HFF-Myc (cell line): Measurements from ENCODE around the gene GLB1L2.

ENCODE experiments used
- DNase-seq: peaks from one replicate; pipeline ENCODE4 v3.0.0-alpha.2; 2011; ENCODE audit warnings: low read depth; ENCODE audit errors: extremely low read depth
- H3K4me3 ChIP-seq: replicated peaks from 2 replicates; pipeline ENCODE4 v1.5.1; 2011; ENCODE audit warnings: low read depth, mild to moderate bottlenecking, control low read depth, low read length
- TF ChIP-seq, protein P1 (sequence below): IDR thresholded peaks from 2 replicates; pipeline ENCODE4 v1.5.1; 2012; ENCODE audit warnings: mild to moderate bottlenecking, low read depth, low read length, control low read depth; ENCODE audit errors: missing control alignments

The GLB1L2 gene

DNA sequence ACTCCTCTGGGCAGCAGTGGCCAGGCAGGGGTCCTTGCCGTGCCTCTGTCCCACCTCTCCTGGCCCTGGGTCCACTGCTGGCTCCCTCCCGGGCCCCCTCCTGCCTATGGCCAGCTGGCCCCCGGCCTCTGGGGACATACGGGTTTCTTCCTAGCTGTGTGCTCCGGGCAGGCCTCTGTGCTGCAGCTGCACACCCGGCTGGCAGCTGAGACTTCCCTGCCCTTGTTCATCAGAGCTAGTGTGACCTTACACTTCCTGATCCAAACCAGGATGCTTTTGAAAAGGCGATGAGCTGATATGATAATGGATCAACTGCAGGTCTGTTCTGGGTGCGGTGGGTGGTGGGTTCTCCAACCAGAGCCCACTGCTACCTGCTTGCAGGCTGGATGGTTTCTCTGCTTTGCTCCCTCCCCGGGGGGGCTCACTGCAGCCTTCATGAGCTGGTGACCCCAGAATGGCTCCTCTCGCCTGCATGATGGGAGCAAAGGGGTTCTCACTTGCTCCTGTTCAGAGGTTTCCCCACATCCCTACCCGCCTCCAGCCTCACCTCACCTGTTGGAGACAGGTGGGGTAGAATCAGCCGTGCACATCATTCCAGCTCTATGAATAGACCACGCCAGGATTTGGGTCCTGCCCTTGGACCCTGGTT, 67.0 kb downstream of the GLB1L2 start:
- DNase-seq: no peak
- no peak overlapping the region for H3K4me3 ChIP-seq
- TF ChIP-seq, protein P1, sequence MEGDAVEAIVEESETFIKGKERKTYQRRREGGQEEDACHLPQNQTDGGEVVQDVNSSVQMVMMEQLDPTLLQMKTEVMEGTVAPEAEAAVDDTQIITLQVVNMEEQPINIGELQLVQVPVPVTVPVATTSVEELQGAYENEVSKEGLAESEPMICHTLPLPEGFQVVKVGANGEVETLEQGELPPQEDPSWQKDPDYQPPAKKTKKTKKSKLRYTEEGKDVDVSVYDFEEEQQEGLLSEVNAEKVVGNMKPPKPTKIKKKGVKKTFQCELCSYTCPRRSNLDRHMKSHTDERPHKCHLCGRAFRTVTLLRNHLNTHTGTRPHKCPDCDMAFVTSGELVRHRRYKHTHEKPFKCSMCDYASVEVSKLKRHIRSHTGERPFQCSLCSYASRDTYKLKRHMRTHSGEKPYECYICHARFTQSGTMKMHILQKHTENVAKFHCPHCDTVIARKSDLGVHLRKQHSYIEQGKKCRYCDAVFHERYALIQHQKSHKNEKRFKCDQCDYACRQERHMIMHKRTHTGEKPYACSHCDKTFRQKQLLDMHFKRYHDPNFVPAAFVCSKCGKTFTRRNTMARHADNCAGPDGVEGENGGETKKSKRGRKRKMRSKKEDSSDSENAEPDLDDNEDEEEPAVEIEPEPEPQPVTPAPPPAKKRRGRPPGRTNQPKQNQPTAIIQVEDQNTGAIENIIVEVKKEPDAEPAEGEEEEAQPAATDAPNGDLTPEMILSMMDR: no peak

DNA sequence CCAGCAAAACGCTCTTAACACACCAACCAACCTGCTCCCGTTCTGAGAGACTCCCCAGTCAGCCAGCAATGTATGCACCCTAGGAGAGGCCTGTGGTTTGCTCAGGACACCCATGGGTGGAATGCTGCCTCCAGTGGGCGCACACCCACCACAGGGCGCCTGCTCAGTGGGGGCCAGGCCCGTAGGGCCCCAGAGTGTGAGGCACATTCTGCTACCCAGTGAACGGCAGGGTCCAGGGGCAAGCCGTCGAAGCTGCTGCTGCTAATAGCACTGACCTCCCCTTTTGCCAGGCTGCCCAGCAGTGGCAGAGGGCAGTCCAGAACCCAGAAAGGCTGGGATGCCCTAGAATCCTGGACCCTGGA, 67.5 kb downstream of the GLB1L2 start:
- H3K4me3 ChIP-seq: no peak overlapping the region
- TF ChIP-seq, protein P1: no peak
- no peak for DNase-seq

GRCh38 chr11:134399996-134400395, 68.2 kb downstream of the GLB1L2 start:
- no peak overlapping the region for H3K4me3 ChIP-seq
- TF ChIP-seq, protein P1: no peak
- no peak for DNase-seq

DNA sequence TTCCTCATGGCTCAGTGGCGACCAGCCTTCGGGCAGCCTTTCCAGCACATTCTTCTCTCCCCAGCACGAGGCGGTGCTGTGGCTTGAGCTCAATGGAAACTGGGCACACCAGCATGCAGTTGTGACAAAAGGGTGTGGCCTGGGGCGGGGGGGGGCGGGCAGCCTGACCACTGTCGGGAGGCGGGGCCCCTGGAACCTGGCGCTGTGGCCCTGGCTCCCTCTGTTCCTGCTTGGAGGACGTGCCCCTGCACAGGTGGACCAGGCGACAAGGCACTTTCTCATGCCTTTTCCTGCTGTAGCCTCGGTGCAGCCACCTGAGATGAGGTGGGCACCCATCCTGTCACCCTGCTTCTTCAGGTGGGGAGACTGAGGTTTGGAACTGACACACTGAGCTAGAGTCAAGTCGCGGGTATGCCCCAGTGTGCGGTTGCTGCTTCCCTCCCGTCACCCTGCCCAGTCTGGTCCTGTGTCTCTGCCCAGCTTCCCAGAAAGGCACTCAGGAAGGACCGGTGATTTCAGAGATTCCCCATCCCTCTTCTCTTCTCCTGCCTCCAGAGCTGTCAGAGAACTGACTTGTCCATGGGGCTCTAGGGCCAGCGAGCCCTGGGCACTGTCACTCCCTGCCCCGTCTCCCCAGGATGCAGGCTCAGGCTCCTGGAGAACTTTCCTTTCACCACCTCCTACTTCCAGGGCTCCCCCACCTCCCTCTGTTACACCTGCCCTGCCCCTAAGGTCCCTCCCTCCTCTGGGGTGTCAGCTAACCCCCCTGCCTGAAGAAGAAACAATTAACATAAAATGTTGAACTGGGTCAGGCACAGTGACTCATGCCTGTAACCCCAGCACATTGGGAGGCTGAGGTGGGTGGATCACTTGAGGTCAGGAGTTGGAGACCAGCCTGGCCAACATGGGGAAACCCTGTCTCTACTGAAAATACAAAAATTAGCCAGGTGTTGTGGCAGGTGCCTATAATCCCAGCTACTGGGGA, 70.3 kb downstream of the GLB1L2 start:
- TF ChIP-seq, protein P1: no peak
- no peak overlapping the region for H3K4me3 ChIP-seq
- DNase-seq: no peak

DNA sequence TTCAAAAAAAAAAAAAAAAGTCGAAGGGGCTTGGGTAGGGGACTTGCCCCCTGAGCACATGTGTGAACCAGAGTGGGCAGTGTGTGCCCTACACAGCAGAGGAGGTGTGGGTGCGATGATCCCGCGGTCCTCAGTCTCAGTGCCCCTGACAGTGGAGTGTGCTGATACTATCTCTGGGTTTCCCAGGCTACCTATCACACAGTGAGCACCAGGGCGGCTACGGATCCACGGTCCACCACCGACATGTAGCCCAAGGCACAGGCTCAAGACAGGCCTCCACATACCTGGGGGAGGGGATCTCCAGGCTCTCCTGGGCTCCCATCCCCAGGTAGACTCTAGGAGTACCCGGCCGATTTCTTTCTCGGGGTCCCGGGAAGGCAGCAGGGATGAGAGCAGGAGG, 71.1 kb downstream of the GLB1L2 start:
- DNase-seq: no peak
- TF ChIP-seq, protein P1: no peak
- no peak overlapping the region for H3K4me3 ChIP-seq

DNA sequence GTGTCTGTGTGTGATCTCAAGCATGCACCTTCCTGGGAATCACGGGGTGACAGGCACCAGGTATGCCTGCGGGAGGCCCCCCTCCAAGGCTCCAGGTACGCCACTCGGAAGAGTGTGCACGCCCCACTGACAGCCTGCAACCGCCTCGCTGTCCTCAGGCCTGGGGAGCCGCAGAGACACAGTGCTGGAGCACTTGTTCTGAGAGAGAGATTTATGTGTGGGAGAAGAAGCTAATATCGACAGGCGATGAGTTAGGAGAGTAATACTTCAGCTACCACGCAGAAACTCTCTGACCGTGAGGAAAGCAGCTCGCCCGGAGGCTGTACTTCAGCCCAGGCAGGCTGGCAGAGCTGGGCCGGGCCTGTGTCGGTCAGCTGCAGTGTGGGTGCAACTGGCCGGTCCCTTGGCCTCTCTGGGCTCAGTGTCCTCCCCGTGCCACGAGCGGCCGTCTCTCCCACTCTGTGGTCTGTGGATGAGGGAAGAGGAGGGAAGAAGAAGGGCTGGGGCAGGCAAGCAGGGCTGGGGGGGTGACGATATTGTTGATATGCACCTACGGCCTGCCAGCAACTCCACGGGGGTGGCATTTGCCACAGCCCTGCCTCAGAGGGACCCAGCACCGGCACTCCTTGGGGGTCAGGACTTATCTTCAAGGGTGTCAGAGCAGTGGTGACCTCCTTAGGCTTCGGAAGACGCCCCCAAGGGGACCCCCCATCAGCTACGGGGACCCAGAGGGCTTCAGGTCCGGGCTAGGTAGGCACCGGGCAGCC, 73.0 kb downstream of the GLB1L2 start:
- no peak for DNase-seq
- H3K4me3 ChIP-seq: no peak overlapping the region
- TF ChIP-seq, protein P1: no peak
